GM06990 (cell line): ENCODE data around the gene PSMB11.

ENCODE experiments used
- DNase-seq: peaks from one replicate; pipeline ENCODE4 v3.0.0-alpha.2; 2011; ENCODE audit not compliant: insufficient read length; ENCODE audit errors: extremely low read depth
- H3K27me3 ChIP-seq: replicated peaks from 2 replicates; pipeline ENCODE4 v1.6.0; 2011; ENCODE audit warnings: low read length; ENCODE audit not compliant: control insufficient read depth, insufficient read depth
- H3K36me3 ChIP-seq: 2 replicates; pipeline ENCODE4 v1.5.1; 2011; ENCODE audit warnings: low read length; ENCODE audit not compliant: control insufficient read depth, insufficient read depth
- H3K4me3 ChIP-seq: replicated peaks from 2 replicates; pipeline ENCODE4 v1.5.1; 2011; ENCODE audit warnings: low read depth, mild to moderate bottlenecking, control low read depth, low read length
- CTCF ChIP-seq: IDR thresholded peaks from 2 replicates; pipeline ENCODE4 v1.5.1; 2011; ENCODE audit warnings: low read length, control low read depth, mild to moderate bottlenecking, inconsistent platforms; ENCODE audit not compliant: insufficient read depth, poor library complexity, severe bottlenecking

Gene PSMB11

GRCh38 chr14:23034498-23035302 is 7.3 kb upstream of the PSMB11 start, which contains the start of gene PSMB5:
Gene PSMB5 (minus strand): TSS chr14:23034900. CDS start chr14:23034881, 19 bp downstream.
- TF ChIP-seq CTCF = no peak
- peak within 1 kb of the TSS; percentile 88 for H3K4me3 ChIP-seq
- peaks cover 6% of the 10 kb centered on the region for H3K36me3 ChIP-seq
- H3K27me3 ChIP-seq = no peaks in the 10 kb centered on the region
- DNase-seq = peak; percentile 84

GRCh38 chr14:23035303-23036144 is 6.5 kb upstream of the PSMB11 start:
- Histone ChIP-seq H3K36me3 (peaks cover 6% of the 10 kb centered on the region), H3K27me3 (no peaks in the 10 kb centered on the region), H3K4me3 (peak overlapping the region; percentile 88)
- no peak for DNase-seq
- TF ChIP-seq CTCF = no peak

- Histone ChIP-seq H3K27me3 (no peaks in the 10 kb centered on the region; the same call in 1 of the 2 replicates), H3K36me3 (no peaks in the 10 kb centered on the region), H3K4me3 (no peak overlapping the region)
- DNase-seq = no peak
- no peak for TF ChIP-seq CTCF
These were observed 1.9 kb upstream of the PSMB11 start for GRCh38 chr14:23040100-23040499.

- H3K4me3 ChIP-seq = no peak overlapping the region
- H3K27me3 ChIP-seq = no peaks in the 10 kb centered on the region; the same call in 1 of the 2 replicates
- no peaks in the 10 kb centered on the region for H3K36me3 ChIP-seq
- no peak for DNase-seq
- TF ChIP-seq CTCF = no peak
These were observed 283 bp upstream of the PSMB11 start for GRCh38 chr14:23041729-23042128.

GRCh38 chr14:23043145-23043544 is 1.1 kb downstream of the PSMB11 start:
- no peak for TF ChIP-seq CTCF
- Histone ChIP-seq H3K27me3 (no peaks in the 10 kb centered on the region; the same call in 1 of the 2 replicates), H3K4me3 (no peak overlapping the region), H3K36me3 (no peaks in the 10 kb centered on the region)
- no peak for DNase-seq
